Measurements from ENCODE around the gene LAS1L.

- TF ChIP-seq CEBPB (IDR thresholded peaks at IDR 0.05) (no peak), CTCF (IDR thresholded peaks at IDR 0.05) (no peak), ESRRA (IDR thresholded peaks at IDR 0.05; ENCODE audit: borderline replicate concordance, low read length) (no peak)
These were observed 10.4 kb downstream of the LAS1L start for GRCh38 chrX:65524139-65524538.

Data from A549 (cell line).